Smooth muscle cell of the brain vasculature (primary cell): ENCODE measurements around the gene CHML.

ENCODE experiments used
- DNase-seq: peaks from one replicate; pipeline ENCODE4 v3.0.0-alpha.2; 2012; ENCODE audit warnings: low read depth, low spot score

CHML gene

GRCh38 chr1:241591317-241591716 is 48.9 kb downstream of the CHML start:
- no peak for DNase-seq

GRCh38 chr1:241590719-241591118 is 49.5 kb downstream of the CHML start:
- no peak for DNase-seq
